Erythroblast (primary cell): Measurements from ENCODE around the gene CACNG5.

Source experiments
- GATA1 ChIP-seq: IDR thresholded peaks from 2 replicates; pipeline ENCODE4 v1.6.1; 2011; ENCODE audit warnings: low read depth, mild to moderate bottlenecking, control low read depth, low read length, moderate library complexity
- POLR2A ChIP-seq: IDR thresholded peaks from 2 replicates; pipeline ENCODE4 v1.6.1; 2011; ENCODE audit warnings: mild to moderate bottlenecking, low read length

- TF ChIP-seq POLR2A (no peak), GATA1 (no peak)
Observed at GRCh38 chr17:66909804-66910373, 75.0 kb downstream of the CACNG5 start.
